Stimulated activated CD4-positive, alpha-beta T cell treated with anti-CD3 and anti-CD28 coated beads, Interleukin-1b, Interleukin-23, amount 100 ng/mL, for 1 hour (primary cell): ENCODE results near the gene CHAF1A.
A peak's percentile ranks its signal among the peaks of the same experiment; 100 is the strongest.

Experiments used
- DNase-seq, 2 donors: peaks; one replicate each; pipeline ENCODE4 v3.0.0-alpha.2; 2020; ENCODE audit warnings: low read depth in 2 of 2

Gene CHAF1A

DNA sequence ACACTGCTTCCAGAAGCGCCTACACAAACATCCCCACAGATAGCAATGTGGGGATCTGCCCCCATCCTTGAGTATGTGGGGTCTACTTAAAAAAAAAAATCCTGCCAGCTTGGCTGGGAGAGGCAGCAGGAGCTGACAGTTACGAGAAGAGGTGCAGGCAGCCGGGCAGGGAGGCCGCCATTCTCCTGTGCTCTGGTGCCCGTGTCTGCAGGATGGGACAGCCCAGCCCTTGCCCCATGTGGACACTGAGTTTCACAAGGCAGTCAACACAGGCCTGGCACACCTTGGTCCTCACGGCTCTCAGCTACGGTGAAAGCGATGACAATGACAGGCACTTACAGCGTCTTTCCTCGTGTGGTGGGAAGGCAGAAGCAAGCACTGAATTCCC, 35.1 kb upstream of the CHAF1A start:
- no peak for DNase-seq

DNA sequence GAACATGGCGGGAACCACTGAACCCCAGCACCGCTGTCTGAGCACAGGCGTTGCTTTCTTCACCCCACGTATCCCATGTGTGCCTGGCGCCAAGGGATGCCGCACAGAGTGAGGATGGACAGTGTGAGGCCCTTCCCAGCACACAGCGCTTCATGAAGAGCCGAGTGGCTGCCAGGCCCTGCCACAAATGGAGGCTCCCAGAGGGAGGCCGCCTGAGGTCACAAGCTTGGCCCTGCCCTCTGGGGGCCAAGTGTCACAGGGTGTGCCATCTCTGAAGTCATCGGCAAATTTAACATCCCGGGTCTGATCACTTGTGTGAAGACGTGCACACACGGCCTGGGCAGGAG, 34.7 kb upstream of the CHAF1A start:
- DNase-seq, result no peak

DNA sequence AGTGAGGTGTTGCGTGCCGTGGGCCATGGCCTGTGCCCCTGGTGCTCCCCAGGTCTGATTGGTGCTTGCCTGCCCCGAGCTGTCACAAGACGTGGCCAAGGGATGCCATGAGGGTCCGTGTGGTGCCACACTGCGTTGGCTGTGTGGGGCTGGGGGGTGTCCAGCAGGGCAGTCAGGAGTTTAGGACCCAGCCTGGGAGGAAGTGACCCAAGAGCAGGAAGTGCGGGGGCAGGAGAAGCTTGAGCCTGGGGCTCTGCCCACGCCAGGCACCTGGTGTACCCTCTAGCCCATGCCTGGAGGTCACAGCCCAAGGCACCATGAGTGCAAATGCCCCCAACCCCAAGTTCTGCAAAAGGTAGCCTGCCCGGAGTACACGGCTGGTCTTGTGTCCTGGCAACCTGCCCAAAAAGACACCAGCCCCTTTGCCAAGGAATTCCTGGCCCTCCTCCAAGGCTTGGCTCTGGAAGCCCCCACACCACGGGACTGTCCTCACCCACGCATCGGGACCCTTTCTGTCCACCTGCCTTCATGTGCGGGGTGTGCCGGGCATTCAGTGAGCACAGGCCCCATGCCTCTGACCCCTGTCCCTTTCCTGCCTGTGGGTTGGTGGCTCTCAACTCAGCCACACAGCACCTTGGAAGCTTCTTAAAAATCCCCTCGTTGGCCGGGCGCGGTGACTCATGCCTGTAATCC, 34.2 kb upstream of the CHAF1A start:
- DNase-seq, result no peak

DNA sequence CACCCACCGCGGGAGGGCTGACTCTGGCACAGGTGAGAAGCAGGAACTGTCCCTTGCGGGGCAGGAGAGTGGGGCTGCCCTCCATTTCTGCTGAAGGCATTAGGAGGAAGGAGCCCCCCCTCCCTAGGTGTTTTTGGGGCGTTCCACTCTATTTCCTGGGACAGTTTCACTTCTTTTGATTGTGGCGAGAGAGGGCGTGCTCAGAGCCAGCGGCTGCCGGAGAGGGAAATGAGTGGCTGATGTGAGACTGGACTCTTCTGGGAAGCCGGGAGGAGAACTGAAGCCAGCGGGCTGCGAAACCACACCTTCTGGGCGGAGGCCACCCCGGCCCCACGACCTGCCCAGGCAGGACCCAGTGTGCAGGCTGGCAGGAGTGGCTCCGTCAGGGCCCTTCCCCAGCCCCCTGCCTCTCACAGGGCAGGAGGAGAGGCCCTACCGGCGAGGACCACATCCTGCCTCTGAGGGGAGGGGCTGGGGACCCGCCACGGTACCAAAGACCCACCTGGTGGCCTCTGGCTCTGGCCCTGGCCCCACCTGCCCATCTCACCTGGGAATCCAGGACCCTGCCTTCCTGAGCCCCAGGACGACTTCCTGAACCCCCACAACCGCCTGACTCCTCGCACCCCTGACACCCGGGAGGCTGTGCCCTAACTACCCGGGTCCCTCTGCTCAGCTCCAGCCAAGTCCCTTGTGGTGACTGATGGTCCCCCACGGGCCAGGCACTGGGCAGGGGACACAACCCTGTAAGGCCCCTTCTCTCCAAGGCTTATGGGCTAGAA, 33.1 kb upstream of the CHAF1A start:
- DNase-seq, result peak; percentile 22

DNA sequence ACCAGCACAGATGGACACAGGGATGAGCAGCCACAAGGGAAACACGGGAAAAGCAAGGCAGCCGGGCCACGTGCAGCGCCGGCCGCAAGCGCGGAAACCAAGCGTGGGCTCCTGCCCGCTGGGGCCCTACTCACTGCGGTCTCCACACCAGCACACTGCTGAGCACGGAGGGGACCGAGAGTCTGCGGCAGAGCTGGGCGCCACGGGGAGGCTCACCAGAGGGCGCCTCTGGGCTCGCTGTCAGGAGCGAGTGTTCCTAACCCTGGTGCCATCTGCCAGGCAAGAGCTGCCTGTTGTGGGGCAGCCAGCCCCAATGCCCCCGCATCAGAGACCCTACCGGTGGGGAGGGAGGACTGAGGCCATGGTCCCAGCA, 32.6 kb upstream of the CHAF1A start:
- peak; percentile 48 to 52 for DNase-seq

DNA sequence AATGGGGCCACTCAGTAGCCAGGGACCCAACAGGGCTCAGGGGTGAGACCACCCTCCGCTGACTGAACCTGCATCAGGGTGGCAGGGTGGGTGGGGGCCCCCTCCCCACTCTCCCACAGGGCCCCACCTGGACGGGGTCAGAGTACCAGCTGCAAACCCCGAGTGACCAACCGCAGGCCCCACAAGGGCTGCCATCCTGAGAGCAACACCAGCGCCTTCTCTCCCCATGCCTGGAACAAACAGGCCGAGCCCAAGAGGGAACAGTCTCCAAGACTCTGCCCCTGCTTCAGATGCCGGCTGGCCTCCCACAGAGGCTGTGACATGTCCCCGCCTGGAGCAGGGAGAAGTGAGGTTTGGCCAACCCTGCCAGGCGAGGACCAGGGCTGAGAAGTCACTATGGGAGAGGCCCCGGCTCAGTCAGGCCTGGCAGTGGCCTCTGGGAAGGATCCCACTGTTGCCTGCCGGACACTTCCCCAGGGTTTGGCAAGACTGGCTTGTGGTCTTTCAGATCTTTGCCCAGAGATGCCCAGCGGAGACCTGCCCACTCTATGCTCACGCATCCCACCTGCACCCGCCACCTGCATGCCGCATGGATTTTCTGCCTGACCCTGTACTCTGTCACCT, 31.9 kb upstream of the CHAF1A start:
- DNase-seq, result no peak

- no peak for DNase-seq
Observed at GRCh38 chr19:4371247-4372164, 30.9 kb upstream of the CHAF1A start.

DNA sequence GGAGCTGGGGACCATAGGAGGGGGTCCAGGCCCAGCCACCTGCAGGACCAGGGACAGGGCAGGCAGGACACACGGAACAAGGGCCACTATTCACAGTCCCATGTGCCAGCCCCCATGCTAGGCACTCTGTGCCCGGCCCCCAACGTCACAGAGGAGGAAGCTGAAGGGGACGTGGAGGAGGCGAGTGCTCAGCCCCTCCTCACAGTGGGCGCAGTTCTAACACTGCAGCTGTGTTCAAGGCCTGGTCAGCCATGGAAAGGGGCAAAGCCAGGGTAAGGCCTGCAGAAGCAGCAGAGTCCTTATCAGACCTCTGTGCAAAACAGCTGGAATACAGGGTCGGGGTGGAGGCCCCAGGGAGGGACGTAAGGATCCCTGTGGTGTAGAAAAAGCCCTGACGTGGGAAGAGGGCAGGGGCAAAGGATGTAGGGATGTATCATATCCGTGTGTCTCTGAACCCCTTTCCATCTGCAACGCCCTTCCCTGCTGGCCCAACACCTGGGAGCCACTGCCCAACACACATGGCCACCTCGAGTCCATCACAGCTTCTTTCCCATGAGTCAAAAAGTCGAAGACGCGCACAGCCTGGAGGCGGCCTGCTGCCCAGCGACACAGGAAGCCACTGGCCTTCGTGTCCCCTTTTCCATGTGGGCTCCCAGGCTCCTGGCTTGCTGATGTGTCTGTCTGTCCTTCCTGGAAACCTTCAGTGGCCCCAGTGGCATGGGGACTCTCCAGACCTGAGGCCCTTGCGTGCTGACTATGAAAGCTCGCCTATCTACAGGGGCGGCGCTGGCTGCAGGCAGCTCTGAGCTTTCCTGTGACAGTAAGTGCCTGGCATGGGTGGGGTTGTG, 30.1 kb upstream of the CHAF1A start:
- no peak for DNase-seq

GRCh38 chr19:4373013-4373367, 29.4 kb upstream of the CHAF1A start:
- no peak for DNase-seq

DNA sequence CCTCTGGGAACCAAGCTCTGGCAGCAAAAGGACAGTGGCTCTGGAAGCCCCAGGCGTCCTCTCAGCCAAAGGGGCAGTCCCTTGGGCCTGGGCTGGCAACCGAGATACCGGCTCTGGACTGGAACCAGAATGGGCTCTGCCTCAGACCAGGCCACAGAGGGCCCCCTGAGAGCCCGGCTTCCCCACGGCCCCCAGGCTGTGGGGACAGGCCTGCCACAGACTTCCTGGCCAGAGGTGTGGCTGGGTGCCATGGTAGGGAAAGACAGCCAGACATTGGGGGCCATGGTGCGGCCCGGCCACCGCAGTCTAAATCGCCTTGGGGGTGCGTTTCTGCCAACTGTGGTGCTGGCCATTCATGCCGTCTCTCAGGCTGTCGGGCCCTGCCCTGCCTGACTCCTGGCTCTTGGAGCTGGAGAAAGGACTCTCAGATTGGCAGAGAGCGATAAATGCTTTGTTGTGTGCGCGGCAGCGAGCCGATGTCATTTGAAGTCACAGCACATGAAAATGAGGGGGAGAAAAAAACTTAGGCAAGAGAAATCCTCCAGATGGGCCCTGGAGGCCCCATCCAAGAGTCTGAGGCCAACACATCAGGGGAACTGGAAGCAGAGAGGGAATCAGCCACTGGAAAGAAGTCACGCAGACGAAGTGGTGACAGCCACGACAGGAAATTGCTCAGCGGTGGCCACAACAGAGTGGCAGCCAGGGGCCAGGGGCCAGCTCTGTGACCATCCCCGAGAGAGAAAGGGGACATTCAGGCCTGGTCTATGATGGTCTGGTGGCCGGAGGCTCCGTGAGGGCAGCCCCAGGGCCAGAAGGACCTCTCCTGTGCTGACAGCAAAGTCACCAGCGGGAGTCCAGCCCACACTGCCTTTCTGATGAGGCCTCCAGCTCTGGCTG, 28.6 kb upstream of the CHAF1A start:
- no peak for DNase-seq

GRCh38 chr19:4374498-4375163, 27.8 kb upstream of the CHAF1A start:
- DNase-seq, result no peak

DNA sequence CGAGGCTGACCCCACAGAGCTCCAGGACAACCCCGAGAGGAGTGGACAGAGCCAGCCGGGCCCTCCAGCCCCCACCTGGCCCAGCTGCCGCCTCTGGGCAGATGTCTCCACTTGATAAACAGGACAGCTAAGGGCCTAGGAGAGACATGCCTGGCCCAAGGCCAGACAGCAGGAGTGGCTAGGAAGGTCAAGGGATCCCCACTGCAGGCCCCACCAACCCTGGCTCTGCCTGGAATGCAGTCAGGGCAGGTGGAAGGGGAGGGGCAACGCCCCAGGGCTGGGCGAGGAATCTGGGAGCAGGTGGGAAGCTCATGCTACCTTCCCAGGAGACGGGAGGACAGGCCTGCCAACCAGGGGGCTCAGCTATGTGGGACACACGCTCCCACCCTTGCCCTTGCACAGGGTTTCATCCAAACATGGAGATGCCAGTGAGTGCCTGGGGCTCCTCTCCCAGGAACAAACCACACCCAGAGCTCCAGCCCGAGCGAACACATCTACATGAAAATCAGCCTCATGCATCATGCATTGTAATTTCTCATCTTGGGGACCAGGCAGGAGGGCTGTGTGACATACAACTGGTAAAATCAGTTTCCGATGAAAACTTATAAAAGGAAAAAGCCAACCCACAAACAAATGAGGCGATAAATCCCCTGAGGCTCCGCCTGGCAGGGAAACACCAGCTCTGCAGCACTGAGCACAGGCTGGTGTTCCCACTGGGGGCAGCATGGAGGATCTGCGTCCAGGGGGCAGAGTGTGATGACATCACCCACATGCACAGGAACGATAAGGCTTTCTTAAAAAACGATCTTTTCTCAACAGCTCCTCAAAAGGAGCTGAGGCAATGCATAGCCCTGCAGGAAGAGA, 27.0 kb upstream of the CHAF1A start:
- no peak for DNase-seq

DNA sequence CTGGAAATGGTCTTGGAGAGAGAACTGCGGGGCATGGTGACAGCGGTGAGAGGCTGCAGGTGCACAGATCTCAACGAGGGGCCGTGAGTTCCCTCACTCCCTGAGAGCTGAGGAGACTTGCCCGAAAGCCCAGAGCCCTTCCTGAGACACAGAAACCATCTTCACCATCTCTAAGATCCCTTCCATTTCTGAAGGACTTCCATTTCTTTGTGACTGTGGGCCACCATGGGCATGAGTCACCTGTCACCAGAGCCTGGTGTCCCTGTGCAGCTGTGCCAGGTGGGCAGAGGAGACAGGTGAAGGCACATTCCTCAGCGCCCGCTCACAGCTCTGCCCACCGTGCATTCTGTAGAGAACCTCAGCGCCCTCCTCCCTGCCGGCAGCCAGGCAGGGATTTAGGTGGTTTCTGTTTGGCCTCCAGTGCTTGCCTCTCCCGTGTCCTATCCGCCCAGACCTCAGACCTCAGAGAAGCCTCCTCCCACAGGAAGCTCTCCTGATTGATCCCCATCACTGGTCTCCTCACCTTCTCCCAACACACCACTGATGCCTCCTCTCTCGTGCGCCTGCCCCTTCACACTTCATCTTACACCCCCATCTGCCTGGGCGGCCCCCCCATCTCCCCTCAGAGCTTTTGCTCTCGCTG, 26.3 kb upstream of the CHAF1A start:
- no peak for DNase-seq

DNA sequence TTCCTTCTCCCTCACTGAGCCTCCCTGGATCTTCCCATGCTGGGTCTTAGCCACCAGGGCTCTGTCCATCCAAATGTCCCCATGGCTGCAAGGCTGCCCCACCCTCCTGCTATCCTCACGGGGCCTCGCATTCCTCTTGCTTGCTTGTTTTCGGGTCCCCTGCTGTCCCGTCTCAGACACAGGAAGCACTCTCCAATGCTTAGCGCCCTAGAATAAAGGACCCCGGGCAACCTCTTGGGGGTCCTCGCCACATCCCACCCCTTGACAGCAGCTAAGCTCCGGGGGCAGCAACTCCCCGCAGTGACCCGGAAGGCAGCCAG, 25.8 kb upstream of the CHAF1A start:
- no peak for DNase-seq

DNA sequence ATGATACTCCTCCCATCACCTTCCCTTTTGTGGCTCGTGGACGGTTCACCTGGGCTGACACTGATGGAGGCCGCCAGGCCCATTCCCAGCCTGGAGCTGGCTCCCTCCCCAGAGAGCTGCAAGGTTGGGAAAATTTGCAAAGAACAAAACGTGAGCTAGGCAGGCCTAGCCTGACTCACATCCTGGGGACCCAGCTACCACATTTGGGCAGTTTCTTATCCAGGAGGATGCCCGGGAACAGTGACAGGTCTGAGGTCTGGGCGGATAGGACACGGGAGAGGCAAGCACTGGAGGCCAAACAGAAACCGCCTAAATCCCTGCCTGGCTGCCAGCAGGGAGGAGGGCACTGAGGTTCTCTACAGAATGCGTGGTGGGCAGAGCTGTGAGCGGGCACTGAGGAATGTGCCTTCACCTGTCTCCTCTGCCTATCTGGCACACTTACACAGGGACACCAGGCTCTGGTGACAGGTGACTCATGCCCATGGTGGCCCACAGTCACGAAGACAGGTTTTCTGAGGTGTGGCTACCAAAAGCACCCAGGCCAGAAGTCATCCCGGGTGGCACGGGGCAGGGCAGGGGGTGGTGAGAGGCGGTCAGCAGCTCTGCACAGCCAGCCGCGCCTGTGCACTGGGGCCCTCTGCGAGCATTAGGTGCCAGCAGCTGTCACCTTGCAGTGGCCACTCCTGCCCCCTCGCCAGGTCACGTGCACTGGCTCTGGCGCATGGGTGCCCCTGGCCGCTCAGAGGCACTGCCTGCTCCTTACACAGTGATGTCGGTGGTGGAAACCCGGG, 25.3 kb upstream of the CHAF1A start:
- no peak for DNase-seq

DNA sequence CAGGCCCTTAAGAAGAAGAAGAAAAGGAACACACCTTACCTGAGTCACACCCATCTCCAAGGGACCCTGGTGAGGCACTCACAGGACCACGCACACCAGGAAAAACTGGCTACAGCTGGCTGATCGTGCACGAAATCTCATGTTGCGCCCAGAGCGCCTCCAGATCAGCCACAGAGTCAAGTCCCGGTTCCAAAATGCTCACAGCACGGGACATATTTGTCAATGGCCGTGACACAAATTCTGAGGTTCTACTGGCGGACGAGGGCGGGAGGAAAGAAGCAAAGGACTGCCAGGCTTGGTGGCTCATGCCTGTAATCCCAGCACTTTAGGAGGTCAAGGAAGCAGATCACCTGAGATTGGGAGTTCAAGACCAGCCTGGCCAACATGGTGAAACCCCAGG, 23.6 kb upstream of the CHAF1A start:
- no peak for DNase-seq

DNA sequence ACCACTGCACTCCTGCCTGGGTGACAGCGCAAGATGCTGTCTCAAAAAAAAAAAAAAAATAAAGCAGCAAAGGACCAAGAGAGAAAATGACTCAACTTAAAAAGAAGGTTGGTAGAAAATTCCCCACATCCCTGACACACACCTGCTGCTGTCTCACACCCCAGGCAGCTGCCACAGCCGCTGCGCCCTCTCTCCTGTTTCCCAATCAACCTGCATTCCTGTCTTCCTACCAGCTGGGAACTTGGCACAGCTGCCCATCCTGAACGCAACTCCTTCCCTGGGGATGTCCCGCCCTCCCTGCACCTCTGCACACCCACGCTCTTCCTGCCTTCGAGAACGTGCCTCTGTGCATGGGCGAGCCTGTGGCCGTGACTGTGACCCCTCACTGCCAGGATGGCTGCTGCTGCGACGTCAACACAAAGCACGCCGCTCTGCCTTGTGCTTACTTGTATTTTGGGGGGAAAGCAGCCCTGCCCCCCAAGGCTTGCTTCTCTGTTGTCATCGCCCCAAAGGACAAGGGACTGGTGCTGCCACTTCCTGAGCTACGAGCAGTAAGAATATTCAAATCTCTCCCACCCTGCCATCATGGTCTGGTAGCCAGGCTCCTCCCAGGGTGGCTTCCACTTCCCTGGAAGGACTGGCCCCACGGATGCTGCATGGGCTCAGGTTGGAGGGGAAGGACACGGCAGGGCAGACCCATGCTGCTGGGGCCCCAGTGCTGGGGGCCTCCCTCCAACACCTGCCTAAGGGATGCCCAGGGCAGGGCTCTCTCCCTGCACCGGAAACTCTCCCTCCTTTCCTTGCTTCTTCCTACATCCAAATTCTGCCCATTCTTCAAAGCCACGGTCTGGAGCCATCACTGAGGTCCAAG, 22.8 kb upstream of the CHAF1A start:
- no peak for DNase-seq
